GM18502 (cell line): ENCODE measurements around the gene MACROD2.
"Not testable (repeated sequence)": the region's sequence is repeated elsewhere in the genome, so short reads cannot be mapped to it uniquely, and the experiment has no call there.

Experiments
- ATAC-seq: cut with Tn5 transposase; IDR thresholded peaks from one replicate; pipeline ENCODE4 v1.9.1; 2021; ENCODE audit warnings: mild to moderate bottlenecking; ENCODE audit not compliant: unreplicated experiment, poor library complexity

The MACROD2 gene

DNA sequence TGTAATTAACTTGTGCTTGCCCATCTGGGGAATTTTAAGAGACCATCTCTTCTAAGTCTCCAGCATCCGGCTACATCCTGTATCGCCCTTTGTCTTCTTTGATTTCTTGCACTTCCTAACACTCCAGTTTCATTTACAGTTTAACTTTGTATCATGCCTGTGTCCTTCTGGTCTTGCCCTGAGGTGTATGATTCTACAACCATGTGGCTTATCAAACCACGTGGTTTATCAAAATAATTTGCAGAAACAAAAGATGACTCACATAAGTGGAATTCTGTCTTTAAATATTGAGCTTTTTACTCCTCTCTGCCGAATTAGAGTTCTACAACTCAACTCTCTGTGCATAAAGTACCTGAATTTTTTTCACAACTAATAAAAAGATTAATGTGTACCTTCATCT is 1997.2 kb downstream of the MACROD2 start:
- ATAC-seq, result no peak

DNA sequence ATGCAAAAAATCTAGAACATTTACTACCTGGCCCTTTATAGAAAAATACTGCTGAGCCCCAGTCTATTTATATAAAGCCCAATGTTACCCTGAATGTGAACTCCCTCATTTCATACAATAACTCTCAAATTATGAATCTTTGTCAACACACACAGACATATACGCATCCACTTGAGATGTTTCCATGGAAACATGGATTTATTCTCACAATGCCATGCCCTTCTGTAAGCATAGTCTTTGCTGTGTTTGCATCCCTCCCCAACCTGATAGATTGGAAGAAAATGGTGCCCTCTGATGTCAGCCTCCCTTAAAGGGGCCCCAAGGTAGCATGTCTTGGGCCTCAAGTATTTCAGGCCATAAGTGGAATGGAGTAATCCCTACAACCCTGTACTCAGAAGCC is 2004.8 kb downstream of the MACROD2 start:
- no peak for ATAC-seq

DNA sequence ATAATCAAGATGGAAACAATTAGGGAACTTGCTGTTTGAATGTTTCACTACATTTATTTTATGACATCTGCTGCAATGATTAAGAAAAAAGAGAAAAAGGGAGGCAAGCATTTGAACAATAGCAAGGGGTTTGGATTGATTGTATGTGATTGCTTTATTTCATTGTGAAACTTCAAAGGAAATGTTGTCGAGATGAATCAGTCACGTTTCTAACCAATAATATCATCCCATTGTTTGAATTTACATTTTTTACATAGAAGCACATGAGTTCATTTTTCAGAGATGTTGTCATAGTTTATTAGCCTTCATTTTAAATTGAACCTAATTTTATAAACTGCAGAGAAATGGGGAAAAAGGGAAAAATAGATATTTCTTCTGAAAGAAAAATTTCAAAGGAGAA is 2006.0 kb downstream of the MACROD2 start:
- ATAC-seq, result no peak

DNA sequence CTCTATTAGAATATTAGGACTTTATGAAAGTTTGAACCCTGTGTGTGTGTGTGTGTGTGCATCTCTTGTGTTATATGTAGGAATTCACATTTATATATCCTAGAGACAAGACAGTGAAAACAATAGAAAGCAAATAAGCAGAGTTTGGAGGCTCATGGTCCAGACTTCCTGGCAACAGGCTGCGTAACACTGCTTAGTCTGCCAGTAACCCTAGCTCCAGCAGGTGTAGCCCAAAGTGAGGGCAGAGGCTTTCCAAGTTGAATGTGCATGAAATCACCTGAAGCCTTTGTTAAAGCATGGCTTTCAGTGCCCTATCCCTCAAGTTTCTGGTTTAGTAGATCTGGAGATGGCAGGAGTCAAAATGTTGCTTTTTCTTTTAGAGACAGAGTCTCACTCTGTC is 2008.0 kb downstream of the MACROD2 start:
- ATAC-seq, result no peak

DNA sequence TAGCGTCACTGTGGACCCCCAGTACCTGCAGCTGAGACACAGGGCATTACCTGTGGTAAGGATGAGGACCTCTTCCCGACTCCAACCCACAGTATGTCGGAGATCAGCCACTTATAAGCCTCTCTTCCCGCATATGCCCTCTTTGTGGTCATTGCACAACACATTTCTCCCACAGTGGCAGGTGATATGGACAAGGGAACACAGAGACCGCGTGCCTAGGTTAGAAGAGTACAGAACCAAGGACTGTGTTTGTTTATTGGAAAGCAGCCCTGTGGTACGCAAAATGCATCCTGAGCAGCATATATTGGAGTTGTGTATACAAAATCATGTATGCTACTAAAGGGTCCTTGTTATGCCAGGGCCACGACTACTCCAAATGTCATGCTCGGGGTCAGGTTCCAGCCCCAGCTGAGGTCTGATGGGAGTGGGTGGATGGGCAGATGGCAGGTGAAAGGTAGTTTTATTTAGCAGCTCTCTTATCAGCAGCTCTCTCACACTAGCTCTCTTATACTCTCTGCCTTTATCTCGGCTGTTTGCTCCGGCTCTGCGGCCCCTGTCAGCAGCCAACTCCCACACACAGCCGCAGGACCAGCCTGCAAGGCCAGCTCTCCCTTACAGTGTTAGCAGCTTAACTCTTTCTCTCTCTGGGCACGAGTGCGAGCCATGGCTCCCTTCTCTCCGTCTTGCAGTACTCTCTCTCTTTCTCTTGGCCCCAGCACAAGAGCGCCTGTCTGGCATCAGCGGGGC is 2009.0 kb downstream of the MACROD2 start:
- no peak for ATAC-seq

DNA sequence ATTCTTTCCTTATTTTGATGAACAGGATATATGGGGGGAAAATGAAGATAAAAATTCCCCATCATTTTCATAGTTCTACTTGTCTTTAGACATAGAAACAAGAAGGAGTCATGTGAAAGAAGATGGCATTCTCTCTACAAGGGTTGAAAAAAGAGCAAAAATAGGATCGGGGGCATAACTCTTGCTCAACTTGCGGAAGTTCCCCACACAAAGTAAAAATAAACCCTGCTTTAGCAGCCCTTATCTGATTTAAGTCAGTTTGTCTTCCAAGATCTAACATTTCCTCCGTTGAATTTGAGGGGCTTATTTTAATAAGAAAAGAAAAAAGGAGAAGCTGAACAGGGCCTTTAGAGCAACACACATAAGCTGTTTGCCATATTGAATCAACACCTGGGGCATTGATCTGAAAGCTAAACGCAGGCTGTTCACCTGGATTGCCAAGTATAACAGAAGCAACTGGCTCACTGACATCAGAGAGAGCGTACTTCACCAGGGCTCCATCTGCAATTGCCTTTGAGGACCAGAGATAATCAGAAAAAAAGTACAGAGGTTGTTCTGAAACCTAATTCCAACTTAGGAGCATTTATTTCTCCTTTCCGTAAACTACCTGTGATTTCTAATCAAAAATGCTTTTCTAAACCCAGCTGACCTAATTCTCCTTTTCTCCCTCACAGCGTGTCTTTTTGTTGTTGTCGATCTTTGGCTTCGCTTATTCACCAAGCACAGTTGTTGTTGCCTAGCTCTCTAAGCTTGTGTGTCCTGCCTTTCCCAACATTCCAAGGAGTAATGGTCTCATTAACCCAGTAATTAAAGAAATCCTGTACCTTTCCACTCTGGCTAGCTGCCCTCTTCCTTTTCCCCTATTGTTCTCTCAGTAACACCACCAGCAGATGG is 2010.0 kb downstream of the MACROD2 start:
- ATAC-seq, result no peak

DNA sequence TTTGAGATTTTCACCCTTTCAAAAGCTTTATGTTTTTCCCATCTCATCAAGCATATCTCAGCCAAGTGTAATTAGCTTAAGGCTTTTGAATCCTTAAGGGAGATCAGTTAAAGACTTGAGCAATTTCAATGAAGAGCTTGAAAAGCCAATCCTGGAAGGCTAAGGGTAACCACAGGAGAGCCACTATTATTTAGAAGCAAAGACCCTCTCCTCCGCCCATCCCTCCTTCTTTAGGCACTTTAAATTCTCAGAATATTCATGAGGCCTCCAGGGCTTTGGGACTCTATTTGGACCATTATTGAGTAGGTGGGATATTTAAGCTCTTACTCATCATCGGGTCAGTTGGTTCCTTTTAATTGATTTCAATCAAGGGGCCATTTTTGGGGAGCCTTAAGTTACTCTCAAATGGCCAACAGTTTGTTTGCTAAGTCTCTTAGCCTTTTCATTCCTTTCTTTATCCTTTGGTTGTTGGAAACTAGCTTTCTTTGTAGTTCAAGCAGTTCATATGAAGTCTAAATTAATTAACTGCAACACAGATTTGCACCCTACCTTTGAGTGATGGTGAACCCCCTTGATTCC is 2010.7 kb downstream of the MACROD2 start:
- no peak for ATAC-seq

DNA sequence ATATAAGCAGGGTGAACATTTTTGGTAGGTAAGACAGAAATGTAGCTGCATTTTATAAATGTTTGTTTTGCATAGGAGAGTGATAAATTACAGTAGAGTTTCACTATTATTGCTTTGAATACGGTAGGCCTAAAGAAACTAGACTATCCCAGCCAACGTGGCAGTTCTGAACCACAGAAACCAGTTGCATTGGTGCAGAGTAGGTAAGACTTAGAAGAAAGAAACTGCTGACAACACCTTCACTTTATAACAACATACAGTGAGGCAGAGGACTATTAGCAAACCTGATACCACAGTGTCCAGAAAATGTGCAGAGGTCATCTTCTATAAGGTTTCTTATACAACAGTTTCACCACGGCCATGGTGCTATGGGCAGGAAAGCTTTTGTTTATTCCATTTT is 2011.8 kb downstream of the MACROD2 start:
- peak; percentile 96 for ATAC-seq

DNA sequence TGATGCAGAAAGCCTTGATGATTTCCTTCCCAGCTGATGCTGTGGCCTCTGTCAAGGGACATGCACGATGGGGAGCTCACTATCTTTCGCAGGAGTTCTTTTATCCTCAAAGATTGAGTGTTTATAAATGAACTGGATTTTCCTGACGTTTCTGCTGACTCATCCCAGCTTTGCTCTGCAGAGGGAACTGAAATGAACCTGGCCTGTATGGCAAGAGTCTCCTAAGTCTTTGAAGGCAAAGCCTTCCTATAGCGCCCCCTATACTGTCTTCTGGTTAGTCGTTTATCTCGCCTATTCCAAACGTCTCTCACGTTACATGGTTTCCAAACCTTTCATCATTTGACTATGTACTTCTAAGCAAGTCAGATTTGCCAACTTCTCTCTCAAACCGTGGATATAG is 2012.6 kb downstream of the MACROD2 start:
- no peak for ATAC-seq

DNA sequence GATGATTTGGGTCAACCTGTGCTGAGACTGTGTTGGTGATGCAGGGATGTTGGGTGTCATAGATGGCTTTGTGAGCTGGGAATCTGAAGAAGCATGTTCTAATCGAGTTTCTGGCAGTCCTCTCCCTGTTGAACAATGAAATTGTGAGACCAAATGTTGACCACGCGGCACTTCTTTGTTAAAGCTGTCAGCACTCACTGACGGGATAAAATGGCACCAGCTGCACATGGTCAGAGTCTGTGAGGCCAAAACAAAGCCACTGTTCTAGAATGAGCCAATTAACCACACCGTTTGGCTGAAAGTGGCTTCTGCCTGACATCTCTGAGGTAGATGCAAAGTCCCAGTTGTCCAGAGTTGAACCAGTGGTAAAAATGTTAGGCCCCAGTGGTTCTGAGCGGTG is 2015.7 kb downstream of the MACROD2 start:
- ATAC-seq, result no peak

DNA sequence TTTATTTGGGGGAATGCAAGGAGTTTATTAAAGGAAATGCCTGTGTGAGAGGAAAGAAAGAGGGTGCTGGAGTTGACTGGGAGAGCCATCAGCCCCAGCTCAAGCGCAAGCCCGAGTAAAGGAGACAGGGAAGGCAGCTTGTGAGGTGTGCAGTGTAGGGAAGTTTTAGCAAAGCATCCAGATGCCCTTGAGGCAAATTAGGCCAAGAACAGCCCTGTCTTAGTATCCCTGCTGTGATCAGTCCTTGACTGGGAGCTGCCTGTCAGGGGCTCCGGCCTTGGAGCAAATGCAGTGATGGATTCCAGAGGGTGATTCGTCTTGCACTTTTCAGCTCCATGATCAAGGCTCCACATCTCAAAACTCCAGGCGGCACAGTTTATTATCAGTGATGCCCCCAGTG is 2016.2 kb downstream of the MACROD2 start:
- no peak for ATAC-seq

DNA sequence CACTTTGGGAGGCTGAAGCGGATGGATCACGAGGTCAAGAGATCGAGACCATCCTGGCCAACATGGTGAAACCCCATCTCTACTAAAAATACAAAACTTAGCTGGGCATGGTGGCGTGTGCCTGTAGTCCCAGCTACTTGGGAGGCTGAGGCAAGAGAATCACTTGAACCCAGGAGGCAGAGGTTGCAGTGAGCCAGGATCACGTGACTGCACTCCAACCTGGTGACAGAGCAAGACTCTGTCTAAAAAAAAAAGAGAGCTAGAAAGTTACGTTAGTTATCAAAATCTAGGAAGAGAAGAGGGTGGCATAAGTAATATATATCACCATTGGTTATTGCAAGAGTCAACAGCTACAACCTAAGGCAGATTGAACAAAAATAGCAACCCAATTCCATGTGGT is 2017.6 kb downstream of the MACROD2 start:
- not testable (repeated sequence) for ATAC-seq

DNA sequence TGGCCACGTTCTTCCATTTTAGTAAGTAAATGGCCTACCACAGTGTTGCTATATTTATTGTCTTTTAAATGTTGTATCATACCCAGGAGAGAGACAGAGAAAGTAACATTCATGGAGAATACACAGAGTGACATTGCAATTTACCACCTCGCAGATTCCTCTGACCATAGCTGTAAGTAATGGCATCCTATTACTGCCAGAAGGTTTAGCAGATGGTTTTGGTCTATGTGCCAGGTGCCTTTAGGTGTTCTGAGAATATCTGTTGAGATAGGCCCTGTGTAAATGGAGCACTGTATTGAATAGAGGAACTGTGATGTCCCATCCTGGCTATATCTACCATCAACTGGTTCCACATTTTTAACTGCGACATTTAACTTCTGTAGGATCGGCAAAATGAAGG is 2018.3 kb downstream of the MACROD2 start:
- ATAC-seq, result no peak

DNA sequence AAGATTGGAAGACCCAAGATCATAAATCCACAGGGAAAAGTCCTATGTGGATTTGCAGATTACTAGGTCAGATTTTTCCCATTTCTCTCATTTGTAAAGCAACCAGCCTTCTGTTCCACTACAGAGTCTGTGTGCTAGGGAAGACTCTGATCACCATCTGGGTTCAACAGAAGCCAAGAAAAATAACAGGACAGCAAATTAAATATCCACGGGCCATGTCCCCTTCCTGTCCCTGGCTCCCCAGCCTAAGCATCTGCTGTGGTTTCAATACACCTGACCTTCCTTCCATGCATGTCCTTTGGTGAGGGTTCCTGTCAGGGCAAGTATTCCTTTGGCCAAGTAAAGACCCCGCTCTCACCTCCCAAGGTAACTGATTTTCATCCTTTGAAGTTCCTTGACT is 2019.1 kb downstream of the MACROD2 start:
- no peak for ATAC-seq

DNA sequence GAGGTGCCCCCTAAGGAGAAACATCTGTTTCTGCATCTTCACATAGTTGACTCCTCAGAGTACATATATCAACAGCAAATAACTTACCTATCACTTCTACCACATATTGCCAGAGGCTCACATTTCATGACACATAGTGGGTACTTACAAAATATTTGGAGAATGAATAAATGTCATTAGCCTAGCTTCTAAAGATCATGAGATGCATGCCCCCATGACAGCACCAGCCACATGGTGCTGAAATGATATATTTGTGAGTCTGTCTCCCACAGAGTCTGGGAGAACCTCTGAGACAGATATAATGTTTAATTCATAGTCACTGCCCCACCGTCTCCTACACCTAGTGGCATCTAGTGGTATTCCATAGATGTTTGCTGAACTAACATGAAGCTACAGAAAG is 2022.3 kb downstream of the MACROD2 start:
- no peak for ATAC-seq

DNA sequence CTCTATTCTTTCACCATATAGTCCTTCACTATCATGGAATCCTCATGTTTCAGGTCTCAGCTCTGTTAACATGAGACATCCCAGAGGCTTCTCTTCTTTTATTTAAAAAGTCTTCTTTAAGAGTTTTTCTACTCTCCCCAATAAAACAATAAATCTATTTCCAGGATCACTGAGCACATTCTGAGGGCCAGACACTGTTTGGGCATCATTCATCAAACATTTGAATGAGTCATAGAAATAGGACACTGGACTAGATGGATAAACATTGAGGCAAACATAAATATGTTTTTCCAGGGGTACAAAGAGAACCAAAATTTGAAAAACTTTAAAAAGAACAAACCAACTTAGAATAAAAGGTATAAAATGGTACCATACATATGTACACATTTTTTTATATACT is 2023.6 kb downstream of the MACROD2 start:
- no peak for ATAC-seq

DNA sequence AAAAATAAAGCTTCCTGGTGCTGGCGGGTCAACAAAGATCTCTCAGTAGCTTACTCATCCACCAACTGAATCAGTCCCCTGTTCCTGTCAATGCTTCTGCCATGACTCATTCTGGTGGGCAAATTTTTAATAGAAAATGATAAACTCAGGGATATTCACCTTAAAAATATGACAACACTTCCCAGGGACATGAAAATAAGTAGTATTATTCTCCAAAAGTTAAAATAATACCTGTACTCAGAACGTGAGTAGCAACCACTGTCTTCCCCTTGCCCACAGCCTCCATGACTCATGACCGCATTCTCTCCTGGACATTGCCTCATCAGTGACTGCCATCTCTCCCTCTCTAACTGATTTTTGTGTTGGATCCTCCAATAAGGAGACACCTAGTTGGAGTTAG is 2025.7 kb downstream of the MACROD2 start:
- no peak for ATAC-seq

DNA sequence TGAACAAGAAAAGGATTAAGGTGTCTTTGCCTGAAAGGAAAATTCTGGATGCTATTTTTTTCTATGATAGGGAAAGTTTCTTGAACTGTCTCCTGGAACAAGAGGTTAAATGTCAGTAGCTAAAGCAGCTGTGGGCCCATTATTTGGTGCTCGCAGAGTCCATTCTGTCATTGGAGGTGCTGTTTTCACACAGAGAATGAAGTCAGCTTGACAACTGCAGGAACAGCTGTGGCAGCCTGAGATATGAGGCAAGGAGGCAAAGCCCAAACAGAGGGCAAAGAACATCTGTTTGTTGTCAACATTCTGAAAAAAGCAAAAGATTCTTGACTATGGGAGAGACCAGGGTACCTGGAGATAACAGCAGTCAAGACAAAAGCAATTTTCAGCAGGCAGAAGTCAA is 2029.8 kb downstream of the MACROD2 start:
- ATAC-seq, result no peak

DNA sequence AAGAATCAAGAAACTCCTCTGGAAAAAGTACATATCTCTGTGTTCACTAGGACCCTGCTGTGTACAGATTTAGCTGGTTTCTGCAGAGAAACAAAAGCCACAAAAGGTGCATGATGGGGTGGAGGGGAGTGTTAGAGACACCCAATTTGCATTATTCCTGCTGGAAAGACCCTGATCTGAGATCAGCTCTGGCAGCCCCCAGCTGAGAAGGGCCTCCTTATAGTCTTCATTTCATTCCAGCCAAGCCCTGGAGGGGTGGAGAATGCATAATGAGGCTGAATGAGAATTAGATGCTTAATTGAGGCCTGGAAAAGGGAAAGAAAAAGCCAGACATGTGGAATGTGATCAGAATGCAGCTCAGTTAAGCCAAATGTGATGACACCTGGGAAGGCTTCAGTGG is 2032.4 kb downstream of the MACROD2 start:
- ATAC-seq, result no peak

DNA sequence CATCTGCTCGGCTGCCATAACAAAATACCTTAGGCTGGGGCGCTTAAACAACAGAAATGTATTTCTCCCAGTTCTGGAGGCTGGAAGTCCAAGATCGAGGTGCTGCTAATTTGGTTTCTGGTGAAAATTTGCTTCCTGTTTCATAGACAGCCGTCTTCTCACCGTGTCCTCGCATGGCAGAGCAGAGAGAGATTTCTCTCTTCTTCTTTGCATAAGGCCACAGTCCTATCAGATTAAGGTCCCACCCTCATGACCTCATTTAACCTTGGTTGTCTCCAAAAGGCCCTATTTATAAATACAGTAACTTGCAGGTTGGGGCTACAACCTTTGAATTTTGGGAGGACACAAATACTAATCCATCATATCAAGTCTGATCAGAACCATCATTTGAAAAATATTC is 2033.6 kb downstream of the MACROD2 start:
- no peak for ATAC-seq

DNA sequence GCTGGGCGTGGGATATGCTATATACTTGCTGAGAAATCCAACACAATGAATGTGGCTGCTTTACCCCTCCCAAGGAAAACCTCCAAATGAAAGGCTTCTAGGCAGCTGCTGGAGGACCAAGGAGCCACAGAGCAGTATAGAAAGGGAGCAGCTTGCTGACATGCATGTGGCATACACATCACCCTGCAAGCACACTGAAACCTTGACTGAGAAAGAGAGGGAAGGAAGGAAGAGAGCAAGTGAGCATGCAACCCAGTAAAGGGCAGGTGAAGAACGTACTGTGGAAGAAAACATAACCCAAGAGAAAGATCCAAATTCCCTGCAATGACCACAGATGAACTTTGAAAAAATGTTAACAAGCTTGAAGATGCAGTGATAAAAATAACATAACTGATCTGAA is 2034.9 kb downstream of the MACROD2 start:
- no peak for ATAC-seq
